ENCODE data around the gene FZR1. TPM values are rescaled to one million over a fixed set of nuclear protein-coding genes. Genes with fewer than 3 reads are reported as not detected.

The FZR1 gene
- total and polyA plus RNA-seq, 2 of the 8 experiments (the other 6 are each of a cell fraction or from before 2014, with no cell fraction given), result 21.6 to 35.5 TPM

DNA sequence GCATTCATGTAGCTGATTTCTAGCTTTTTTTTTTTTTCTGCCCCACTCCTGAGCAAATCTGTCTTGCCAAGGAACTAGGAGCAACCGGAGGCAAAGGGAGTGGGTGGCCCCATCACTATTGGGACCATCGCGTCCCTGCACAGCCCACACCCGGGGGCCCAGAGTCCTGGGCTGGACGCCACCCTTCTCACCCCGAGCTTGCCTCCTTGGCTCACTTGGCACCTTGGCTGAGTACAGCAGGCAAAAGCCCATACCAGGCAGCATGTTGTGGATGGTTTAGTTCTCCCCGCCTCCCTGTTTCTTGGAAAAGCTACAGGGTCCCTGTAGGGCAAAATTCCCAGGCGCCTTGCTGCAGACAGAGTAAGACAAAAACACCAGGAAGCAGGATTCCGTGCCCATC lies 39.5 kb upstream of the FZR1 start:
- no peak overlapping the region for H3K4ac ChIP-seq (replicated peaks; ENCODE audit: insufficient read length, low read depth, low read length)
- H3K27ac ChIP-seq (ENCODE audit: low read depth, low read length), result no peak overlapping the region
- H3K56ac ChIP-seq (replicated peaks; ENCODE audit: insufficient read length, low read depth, low read length), result no peak overlapping the region
- peaks cover 0 to 4% of the 10 kb centered on the region in 2 experiments for H4K20me1 ChIP-seq (replicated peaks in 1 of 2; ENCODE audit: control insufficient read depth in 1 of 2, insufficient read depth in 2 of 2, low read length in 2 of 2)
- WGBS, 2 experiments (ENCODE audit: extremely low coverage in 1 of 2, insufficient coverage in 1 of 2, insufficient read length in 1 of 2, insufficient replicate concordance in 2 of 2, low coverage in 1 of 2, low lambda C conversion rate in 2 of 2, missing lambda C conversion rate in 1 of 2), result 65% methylated on average over 6 of the region's 9 CpGs; no CpG with 5 or more reads in 1 of the 2 experiments
- H3K4me2 ChIP-seq (ENCODE audit: insufficient read depth in 1 of 2, low read depth in 2 of 2, low read length in 2 of 2), result no peak overlapping the region
- no peak overlapping the region for H2BK120ac ChIP-seq (replicated peaks; ENCODE audit: low read depth, low read length)
- H3K18ac ChIP-seq (ENCODE audit: extremely low read depth, low read length), result no peak overlapping the region
- H2BK12ac ChIP-seq (ENCODE audit: low read depth, low read length), result no peak overlapping the region
- H3K36me3 ChIP-seq (ENCODE audit: control insufficient read depth in 2 of 4, insufficient read depth in 4 of 4, low read length in 3 of 4), result no peaks in the 10 kb centered on the region; a peak in 1 of 8 replicates
- no peak overlapping the region for H2BK20ac ChIP-seq (ENCODE audit: low read length)
- H3K79me2 ChIP-seq (ENCODE audit: control insufficient read depth in 1 of 2, insufficient read depth in 2 of 2, low read length in 2 of 2), result no peaks in the 10 kb centered on the region
- FAIRE-seq (no peak), DNase-seq (ENCODE audit: low read depth in 1 of 2, low spot score in 2 of 2) (no peak)
- H4K8ac ChIP-seq (ENCODE audit: extremely low read depth, insufficient read depth, low read length), result no peak overlapping the region
- H3K14ac ChIP-seq (ENCODE audit: insufficient read length), result no peak overlapping the region
- H3K4me1 ChIP-seq (replicated peaks in 1 of 4; ENCODE audit: control insufficient read depth in 3 of 4, insufficient read depth in 4 of 4, low read length in 3 of 4), result peaks cover 0 to 5% (median 2%) of the 10 kb centered on the region in 4 experiments; a peak in 4 of 7 replicates
- H3K27me3 ChIP-seq (replicated peaks in 1 of 4; ENCODE audit: control insufficient read depth in 3 of 4, extremely low read depth in 1 of 4, insufficient read depth in 3 of 4, low read length in 3 of 4), result peaks cover 21 to 55% (median 43%) of the 10 kb centered on the region in 4 experiments
- no peak overlapping the region for H3K4me3 ChIP-seq (ENCODE audit: extremely low read depth in 1 of 4, insufficient read depth in 2 of 4, low read depth in 3 of 4, low read length in 4 of 4)
- peaks cover 6 to 10% of the 10 kb centered on the region in 2 experiments; a peak in 3 of 4 replicates for H3K9me3 ChIP-seq (ENCODE audit: insufficient read depth in 2 of 2, low read depth in 1 of 2, low read length in 1 of 2)
- no peak overlapping the region for H3K23ac ChIP-seq (ENCODE audit: insufficient read length)
- H3K79me1 ChIP-seq (ENCODE audit: low read depth, low read length), result no peaks in the 10 kb centered on the region
- H2BK5ac ChIP-seq (ENCODE audit: low read depth, low read length), result no peak overlapping the region
- H4K91ac ChIP-seq (replicated peaks; ENCODE audit: insufficient read length, low read length), result no peak overlapping the region
- H3K23me2 ChIP-seq (ENCODE audit: low read depth, low read length), result peaks cover 5% of the 10 kb centered on the region; the same call in 1 of the 2 replicates
- no peak overlapping the region for H2AFZ ChIP-seq (ENCODE audit: low read length)
- no peak overlapping the region for H2AK5ac ChIP-seq (ENCODE audit: low read depth, low read length)
- no peak overlapping the region for H3K9ac ChIP-seq (replicated peaks in 1 of 4; ENCODE audit: extremely low read depth in 1 of 4, low read depth in 3 of 4, low read length in 3 of 4)
- POLR2A ChIA-PET (ENCODE audit: partially characterized antibody), result no interaction called here
- TF ChIP-seq JUN (IDR thresholded peaks at IDR 0.05; ENCODE audit: low read depth, low read length) (no peak), ATF3 (IDR thresholded peaks at IDR 0.05; ENCODE audit: insufficient read depth, low read depth, low read length) (no peak)
- CTCF ChIA-PET (ENCODE audit: partially characterized antibody), result interaction anchor here (1.0 to 1.7 kb wide), 4 partner anchors 11 to 141 kb away, joined by 3 to 5 read pairs (median 4); no protein-coding TSS in a partner anchor
- H4K5ac ChIP-seq (ENCODE audit: insufficient read length, low read depth, low read length), result no peak overlapping the region
- no peak overlapping the region for H2BK15ac ChIP-seq (ENCODE audit: low read length)
